Breast epithelium (tissue), 3 donors: ENCODE results near the gene DGKE.

Experiments
- CTCF ChIP-seq, 3 donors: fragments of 450-650 bp; IDR thresholded peaks; one replicate each; pipeline ENCODE4 v1.5.1; 2016 to 2017; ENCODE audit warnings: antibody characterized with exemption in 3 of 3, mild to moderate bottlenecking in 3 of 3, moderate library complexity in 3 of 3
- POLR2A ChIP-seq: fragments of 450-650 bp; IDR thresholded peaks from one replicate; pipeline ENCODE4 v1.6.1; 2016; ENCODE audit warnings: antibody characterized with exemption, mild to moderate bottlenecking, moderate library complexity
- POLR2AphosphoS5 ChIP-seq, 3 donors: sonication (generic); formaldehyde crosslinking; IDR thresholded peaks; one replicate each; pipeline ENCODE4 v1.6.1; 2017; ENCODE audit warnings: antibody characterized with exemption in 3 of 3

- TF ChIP-seq POLR2A, result no peak
- TF ChIP-seq CTCF (IDR thresholded peaks at IDR 0.05), result no peak
- TF ChIP-seq POLR2AphosphoS5 (IDR thresholded peaks at IDR 0.05), result no peak
Observed at GRCh38 chr17:56830726-56831368, 3.1 kb upstream of the DGKE start.
